Measurements from ENCODE around the gene KDM5D. TPM values are rescaled to one million over a fixed set of nuclear protein-coding genes. Genes with fewer than 3 reads are reported as not detected.

KDM5D gene
- total and polyA plus RNA-seq, 10 donors: 0.09 to 140 (median 30.2) TPM; not detected in 4

GRCh38 chrY:19734425-19734824 is 10.1 kb downstream of the KDM5D start:
- Histone ChIP-seq H3K27ac (no peak overlapping the region), H3K4me3 (no peak overlapping the region), H3K27me3 (replicated peaks in 1 of 7) (no peaks in the 10 kb centered on the region), H3K4me1 (peaks cover 0 to 27% (median 0%) of the 10 kb centered on the region in 6 donors), H3K9me3 (no peaks in the 10 kb centered on the region), H3K36me3 (peaks cover 0 to 83% (median 0%) of the 10 kb centered on the region in 6 donors)
- no peak for DNase-seq
- no peak for TF ChIP-seq CTCF (IDR thresholded peaks at IDR 0.05 in 8 of 11, conservative IDR thresholded peaks at IDR 0.05 in 3 of 11)
- TF ChIP-seq POLR2AphosphoS5 (IDR thresholded peaks at IDR 0.05): no peak
- no peak for TF ChIP-seq POLR2A (IDR thresholded peaks at IDR 0.05)
- intact Hi-C loops (cut with DNase I; ENCODE audit: low total_unique reads): no loop called here
- WGBS, 5 donors: 81 to 92% (median 83%) methylated on average over 1 of the region's 1 CpG; no CpG with 5 or more reads in 2 of the 5 donors

- H3K9me3 ChIP-seq: no peaks in the 10 kb centered on the region
- TF ChIP-seq POLR2AphosphoS5 (IDR thresholded peaks at IDR 0.05) (no peak), CTCF (IDR thresholded peaks at IDR 0.05 in 8 of 11, conservative IDR thresholded peaks at IDR 0.05 in 3 of 11) (no peak), POLR2A (IDR thresholded peaks at IDR 0.05) (no peak)
- intact Hi-C loops (cut with DNase I; ENCODE audit: low total_unique reads): no loop called here
- H3K27me3 ChIP-seq (replicated peaks in 1 of 7): no peaks in the 10 kb centered on the region
- no peaks in the 10 kb centered on the region for H3K4me1 ChIP-seq
- no peak overlapping the region for H3K27ac ChIP-seq
- DNase-seq: no peak
- H3K36me3 ChIP-seq: peaks cover 0 to 89% (median 0%) of the 10 kb centered on the region in 6 donors
- H3K4me3 ChIP-seq: no peak overlapping the region
Observed at GRCh38 chrY:19717950-19718349, 26.6 kb downstream of the KDM5D start.

GRCh38 chrY:19717146-19717545 is 27.4 kb downstream of the KDM5D start:
- Histone ChIP-seq H3K4me3 (no peak overlapping the region), H3K4me1 (no peaks in the 10 kb centered on the region), H3K27ac (no peak overlapping the region), H3K36me3 (peaks cover 0 to 94% (median 0%) of the 10 kb centered on the region in 6 donors), H3K27me3 (replicated peaks in 1 of 7) (no peaks in the 10 kb centered on the region), H3K9me3 (no peaks in the 10 kb centered on the region)
- WGBS, 5 donors: 89 to 100% (median 95%) methylated on average over 3 of the region's 3 CpGs; no CpG with 5 or more reads in 2 of the 5 donors
- no peak for DNase-seq
- intact Hi-C loops (cut with DNase I; ENCODE audit: low total_unique reads): no loop called here
- TF ChIP-seq POLR2A (IDR thresholded peaks at IDR 0.05): no peak
- no peak for TF ChIP-seq CTCF (IDR thresholded peaks at IDR 0.05 in 8 of 11, conservative IDR thresholded peaks at IDR 0.05 in 3 of 11)
- no peak for TF ChIP-seq POLR2AphosphoS5 (IDR thresholded peaks at IDR 0.05)

GRCh38 chrY:19715226-19715625 is 29.3 kb downstream of the KDM5D start:
- 70 to 83% (median 79%) methylated on average over 5 of the region's 5 CpGs; no CpG with 5 or more reads in 2 of the 5 donors for WGBS, 5 donors
- H3K36me3 ChIP-seq: peaks cover 0 to 99% (median 0%) of the 10 kb centered on the region in 6 donors

More at GRCh38 chrY:19715226-19715625, 29.3 kb downstream of the KDM5D start:
- no peak overlapping the region for H3K27ac ChIP-seq
- no peaks in the 10 kb centered on the region for H3K27me3 ChIP-seq (replicated peaks in 1 of 7)
- intact Hi-C loops (cut with DNase I; ENCODE audit: low total_unique reads): no loop called here
- DNase-seq: no peak
- no peak overlapping the region for H3K4me3 ChIP-seq
- TF ChIP-seq POLR2AphosphoS5 (IDR thresholded peaks at IDR 0.05): no peak
- no peak for TF ChIP-seq POLR2A (IDR thresholded peaks at IDR 0.05)
- no peak for TF ChIP-seq CTCF (IDR thresholded peaks at IDR 0.05 in 8 of 11, conservative IDR thresholded peaks at IDR 0.05 in 3 of 11)
- no peaks in the 10 kb centered on the region for H3K9me3 ChIP-seq
- H3K4me1 ChIP-seq: no peaks in the 10 kb centered on the region

Data from spleen (tissue), 11 donors.